B cell (primary cell): ENCODE results near the gene SCARB1.

ENCODE experiments used
- CTCF ChIP-seq: fragments of 200-600 bp; IDR thresholded peaks from one replicate; pipeline ENCODE4 v1.8.0; 2022; ENCODE audit warnings: antibody characterized with exemption, mild to moderate bottlenecking
- EZH2 ChIP-seq: IDR thresholded peaks from 2 replicates; pipeline ENCODE4 v1.6.1; 2012; ENCODE audit warnings: borderline replicate concordance, low read depth, mild to moderate bottlenecking, moderate library complexity, low read length; ENCODE audit not compliant: insufficient read depth, poor library complexity, severe bottlenecking

GRCh38 chr12:124848621-124849380, 14.9 kb downstream of the SCARB1 start:
- no peak for TF ChIP-seq CTCF
- TF ChIP-seq EZH2 = no peak
